DMS 273 (cell line): ENCODE results near the gene ARHGAP42.

Experiments
- DNase-seq: peaks from one replicate; lab custom pipeline; 2025; ENCODE audit not compliant: unreplicated experiment; lab: John Stamatoyannopoulos, UW

The ARHGAP42 gene

DNA sequence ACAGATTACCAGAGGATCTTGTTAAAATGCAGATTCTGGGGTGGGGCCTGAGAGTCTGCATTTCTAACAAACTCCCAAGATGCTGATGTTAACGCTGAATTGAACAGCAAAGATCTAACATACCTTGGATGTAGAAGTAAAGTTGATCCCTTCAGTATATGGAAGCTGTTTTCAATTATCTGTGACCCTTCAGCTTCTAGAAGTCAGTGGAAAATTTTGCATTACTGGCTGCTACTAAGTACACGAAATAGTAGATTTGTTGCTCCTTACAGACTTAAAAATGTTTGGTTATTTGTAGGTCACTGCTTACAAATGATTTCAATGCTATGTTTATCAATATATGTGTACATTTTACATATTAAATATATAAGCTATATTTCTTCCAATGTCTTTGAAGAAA, 107.4 kb downstream of the ARHGAP42 start:
- DNase-seq: no peak

DNA sequence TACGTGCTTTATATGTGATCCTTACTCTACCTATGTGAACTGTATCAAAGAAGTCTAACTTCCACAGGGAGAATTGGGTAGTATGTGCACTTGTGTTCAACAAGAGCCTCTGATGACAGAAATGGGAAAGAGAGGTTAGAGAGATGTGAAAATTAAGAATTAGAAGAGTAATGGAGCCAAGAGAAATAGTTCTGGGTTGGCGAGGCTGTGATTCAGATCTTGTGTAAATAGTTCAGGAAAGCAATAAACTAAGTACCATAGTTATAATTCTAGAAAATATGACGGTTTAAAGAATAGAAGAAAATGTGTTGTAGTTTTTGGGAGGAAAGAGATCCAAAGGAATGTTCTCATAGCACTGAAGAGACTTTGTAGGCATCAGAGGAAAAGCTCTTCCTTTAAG, 112.4 kb downstream of the ARHGAP42 start:
- no peak for DNase-seq

DNA sequence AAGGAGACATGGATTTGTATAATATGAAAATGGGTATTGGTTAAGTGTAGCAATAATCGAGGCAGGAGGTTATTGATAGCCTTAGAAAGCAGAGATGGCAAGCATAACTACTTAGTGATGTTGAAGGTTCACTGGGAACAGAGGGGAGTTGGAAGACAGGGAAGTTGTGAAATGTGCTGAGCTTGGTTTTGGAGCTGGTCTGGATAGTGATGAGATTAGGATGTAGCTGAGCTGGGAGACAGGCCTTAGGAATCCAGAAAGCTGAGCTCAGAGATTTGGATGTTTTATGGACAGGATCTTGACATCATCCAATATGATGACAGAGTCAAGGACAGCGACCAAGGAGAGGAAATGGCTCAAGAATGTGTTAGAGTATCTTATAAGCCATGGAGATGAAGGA, 113.1 kb downstream of the ARHGAP42 start:
- DNase-seq: no peak

DNA sequence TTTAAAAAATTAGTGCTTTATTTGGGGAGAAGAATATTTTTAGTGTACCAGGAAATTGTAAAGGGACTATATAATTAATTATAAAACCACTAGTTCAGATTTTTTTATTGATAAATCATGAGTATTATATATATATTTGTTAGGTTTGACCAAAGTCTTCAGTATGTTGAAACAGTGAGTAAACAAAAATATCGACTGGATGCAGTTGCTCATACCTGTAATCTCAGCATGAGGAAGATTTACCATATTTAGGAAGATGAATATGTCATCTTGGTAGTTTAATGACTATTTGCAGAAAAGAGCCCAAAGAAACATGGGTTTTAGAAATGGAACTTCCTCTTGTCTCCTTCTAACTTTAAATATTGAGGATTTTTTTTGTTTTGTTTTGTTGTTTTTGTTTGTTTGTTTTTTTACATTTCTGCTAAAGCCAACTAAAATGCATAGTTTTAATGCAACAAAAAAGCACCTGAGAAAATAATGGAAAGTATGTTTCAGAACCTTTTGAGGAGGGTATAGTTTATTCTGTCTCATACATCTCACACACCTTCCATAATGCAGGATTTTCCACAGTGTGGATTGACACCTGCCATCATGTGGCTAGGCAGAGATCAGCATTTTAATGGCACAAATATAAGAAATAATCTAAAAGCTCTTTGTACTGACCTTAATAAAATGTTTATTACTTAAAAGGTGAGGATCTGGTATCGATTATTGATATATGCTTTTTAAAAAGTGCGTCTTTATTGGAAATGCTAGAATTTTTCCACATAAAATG, 114.3 kb downstream of the ARHGAP42 start:
- no peak for DNase-seq

DNA sequence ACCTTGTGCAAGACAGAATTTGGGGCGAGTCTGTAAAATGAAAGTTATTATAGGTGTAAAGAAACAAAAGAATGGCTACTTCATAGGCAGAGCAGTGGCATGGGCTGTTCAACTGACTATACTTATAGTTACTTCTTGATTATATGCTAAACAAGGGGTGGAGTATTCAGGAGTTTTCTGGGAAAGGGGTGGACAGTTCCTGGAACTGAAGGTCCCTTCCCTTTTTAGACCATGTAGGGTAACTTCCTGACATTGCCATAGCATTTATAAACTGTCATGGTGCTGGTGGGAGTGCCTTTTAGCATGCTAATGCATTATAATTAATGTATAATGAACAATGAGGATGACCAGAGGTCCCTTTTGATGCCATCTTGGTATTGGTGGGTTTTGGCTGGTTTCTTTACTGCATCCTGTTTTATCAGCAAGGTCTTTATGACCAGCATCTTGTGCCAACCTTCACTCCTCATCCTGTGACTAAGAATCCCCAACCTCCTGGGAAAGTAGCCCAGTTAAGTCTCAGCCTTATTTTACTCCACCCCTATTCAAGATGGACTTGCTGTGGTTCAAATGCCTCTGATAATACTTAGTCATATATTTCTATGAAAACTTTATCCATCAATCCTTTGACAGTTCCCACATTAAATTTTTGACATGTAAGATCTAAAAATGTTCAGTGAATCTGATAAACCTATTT, 118.6 kb downstream of the ARHGAP42 start:
- DNase-seq: no peak

DNA sequence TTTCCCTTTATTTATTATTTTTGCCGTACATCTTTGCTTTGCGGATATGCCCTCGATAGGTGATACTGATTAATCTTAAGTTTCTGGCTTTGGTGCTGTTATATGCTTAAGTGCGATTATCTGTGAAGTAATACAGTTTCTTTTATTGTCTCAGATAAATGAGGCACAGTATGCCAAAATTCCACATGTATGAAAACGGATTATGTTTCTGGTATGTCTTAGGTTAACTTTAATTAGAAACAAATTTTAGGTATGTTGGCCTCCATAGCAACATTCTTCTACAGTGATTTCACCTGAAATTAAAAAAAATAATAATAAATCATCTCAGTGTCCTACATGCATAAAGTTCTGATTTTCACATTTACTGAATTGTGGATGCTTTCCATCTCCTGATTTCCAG, 119.2 kb downstream of the ARHGAP42 start:
- no peak for DNase-seq

DNA sequence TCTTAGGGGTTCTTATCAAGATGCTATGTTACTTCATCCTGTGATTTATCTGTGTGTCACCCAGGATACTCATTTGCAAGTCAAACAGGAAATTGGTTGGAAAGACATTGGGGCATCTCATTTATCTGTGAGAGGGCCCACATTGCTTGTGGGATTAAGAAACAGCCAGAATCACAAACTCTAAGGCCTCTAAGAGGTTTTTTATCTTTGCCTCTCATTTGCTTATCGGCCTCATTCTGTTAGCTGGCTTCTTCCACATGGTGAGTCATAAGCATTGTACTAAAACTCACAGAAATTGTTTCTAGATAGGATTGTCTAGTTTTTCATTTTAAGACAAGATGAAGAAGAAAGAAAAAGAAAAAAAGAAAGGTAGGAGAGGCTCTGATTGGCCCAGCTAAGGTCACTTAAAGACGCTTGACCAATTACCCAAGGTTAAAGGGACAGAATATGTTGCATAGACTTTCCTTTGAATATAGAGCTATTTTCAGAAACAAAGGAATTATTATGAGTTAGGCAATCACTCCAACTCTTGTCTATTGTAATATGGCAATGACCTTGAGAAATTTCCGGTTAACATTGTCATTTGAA, 121.9 kb downstream of the ARHGAP42 start:
- DNase-seq: peak; percentile 11

DNA sequence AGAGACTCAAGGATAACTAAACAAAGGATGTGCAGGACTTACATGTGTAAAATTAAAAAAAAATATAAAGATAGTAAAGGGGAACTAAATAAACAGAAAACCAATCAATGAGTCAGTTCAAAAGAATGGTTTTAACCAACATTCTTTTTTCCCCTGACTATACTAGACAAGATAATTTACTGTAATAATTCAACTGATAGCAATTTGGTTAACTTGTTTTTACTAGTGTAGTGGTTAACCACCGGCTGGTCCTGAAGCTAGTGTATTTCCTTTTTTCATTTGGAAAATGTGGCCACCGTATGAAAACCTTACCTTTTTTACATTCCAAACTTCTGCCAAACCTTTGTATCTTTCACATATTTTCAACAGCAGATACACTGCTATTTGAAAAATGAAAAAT, 123.1 kb downstream of the ARHGAP42 start:
- no peak for DNase-seq

DNA sequence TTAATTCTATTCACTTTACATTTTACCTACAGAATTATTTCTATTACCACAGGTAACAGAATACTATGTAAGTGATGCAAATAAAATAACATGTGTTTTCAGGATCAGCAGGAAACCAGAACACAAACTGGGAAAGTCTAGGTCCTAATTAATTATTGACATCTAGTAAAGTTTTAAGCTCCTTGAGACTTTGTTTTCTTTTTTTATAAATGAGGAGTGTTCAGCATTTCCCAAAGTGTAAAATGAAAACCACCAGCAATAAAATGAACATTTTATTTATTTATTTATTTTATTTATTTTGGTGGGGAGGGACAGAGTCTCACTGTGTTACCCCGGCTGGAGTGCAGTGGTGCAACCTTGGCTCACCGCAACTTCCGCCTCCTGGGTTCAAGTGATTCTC, 123.6 kb downstream of the ARHGAP42 start:
- no peak for DNase-seq

DNA sequence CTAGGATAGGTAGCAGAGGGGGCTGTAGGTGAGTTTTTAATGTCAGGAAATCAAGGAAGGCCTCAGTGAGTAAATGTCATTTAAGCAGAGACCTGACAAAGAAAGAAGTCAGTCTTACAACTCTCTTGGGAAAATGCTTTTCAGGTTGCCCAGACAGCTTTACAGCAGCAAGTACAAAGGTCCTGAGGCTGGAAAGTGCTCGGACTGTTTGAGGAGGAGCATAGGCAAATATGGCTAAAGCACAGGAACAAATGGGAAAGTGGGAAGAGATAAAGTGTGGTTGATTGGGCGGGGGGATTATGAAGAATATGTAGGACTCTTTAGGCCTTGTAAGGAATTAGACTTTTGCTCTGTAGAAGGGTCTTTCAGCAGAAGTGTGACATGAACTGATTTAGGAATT, 125.4 kb downstream of the ARHGAP42 start:
- no peak for DNase-seq

DNA sequence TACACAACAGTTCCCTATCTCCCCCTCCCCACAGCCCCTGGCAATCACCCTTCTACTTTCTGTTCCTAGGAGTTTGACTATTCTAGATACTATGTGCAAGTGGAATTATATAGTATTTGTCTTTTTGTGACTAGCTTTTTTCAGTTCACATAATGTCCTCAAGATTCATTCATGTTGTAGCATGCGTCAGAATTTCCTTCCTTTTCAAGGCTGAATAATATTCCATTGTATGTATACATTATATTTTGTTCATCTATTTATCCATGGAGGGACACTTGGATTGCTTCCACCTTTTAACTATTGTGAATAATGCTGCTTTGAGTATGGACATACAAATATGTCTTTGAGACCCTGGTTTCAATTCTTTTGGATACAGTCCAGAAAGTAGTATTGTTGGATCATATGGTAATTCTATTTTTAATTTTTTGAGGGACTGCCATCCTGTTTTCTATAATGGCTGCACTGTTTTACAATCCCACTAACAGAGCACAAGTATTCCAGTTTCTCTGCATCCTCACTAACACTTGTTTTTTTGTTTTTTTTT, 128.8 kb downstream of the ARHGAP42 start:
- DNase-seq: no peak

DNA sequence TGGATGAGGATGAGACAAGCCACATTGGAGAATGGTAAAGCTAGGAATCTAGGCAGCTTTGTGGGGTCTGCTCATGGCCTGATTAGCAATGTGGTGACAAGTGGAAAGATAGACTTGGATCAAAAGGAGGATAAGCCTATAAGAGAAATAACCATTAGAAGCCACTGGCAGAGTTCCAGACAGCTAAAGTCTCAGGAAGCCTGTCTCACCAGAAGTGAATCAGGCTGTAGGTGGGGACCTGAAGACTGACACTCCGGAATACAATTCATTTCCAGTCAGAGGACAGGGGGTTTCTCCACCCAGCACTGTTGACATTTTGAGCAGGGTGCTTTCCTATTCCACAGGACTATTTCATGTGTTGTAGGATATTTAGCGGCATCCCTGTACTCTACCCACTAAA, 129.7 kb downstream of the ARHGAP42 start:
- peak; percentile 7 for DNase-seq

DNA sequence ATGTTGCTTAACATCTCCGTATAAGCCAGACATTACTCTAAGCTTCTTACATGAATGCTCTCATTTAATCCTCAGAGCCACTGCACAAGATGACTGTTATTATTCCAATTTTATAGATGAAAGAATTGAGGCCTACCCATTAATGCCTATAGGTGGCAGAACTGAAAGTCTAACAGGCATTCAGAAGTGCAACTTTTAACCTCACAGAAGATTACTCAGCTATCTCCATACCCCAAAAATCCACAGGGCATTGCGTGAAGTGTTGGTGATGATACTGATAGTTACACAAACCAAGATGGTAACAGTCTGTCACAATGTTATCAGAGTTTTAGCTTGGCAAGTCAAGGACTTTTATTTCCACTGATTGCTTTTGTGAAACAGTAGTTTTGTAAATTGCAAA, 130.5 kb downstream of the ARHGAP42 start:
- DNase-seq: peak; percentile 1

DNA sequence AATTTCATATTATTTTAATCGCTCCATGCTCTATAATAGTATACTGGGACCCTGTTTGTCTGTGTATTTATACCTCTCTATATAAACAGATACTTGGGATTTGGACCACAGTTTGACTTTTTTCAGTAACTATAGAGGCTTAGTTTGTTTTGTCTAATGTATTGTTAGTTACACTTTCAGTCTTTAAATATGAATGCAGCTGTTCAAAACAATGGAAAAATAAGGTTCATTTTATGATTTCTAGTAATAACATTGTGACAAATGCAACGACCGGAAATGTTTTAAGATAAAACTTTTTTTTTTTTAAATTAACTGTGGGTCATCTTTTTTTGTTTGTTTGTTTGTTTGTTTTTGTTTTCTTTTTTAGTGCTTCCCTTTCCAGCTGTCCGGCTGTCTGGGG, 133.5 kb downstream of the ARHGAP42 start:
- DNase-seq: no peak

DNA sequence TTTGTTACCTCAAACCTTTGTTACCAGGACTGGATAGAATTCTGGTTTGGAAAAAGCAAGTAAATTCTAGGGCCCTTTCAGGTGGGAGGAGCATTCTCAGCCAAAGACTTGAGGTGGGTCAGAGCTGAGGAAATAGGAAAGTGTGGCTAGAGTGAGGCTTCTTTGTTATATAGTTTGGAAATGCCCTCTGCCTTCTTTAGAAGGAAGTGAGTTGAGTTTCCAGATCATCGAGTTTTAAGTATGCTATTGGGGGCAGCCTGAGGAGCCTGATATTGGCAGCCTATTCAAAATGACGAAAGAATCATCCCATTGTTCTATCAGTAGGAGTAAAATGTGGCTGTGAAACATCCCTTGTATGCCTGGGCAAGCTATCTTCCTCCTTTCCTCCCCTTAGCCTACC, 134.1 kb downstream of the ARHGAP42 start:
- DNase-seq: no peak

DNA sequence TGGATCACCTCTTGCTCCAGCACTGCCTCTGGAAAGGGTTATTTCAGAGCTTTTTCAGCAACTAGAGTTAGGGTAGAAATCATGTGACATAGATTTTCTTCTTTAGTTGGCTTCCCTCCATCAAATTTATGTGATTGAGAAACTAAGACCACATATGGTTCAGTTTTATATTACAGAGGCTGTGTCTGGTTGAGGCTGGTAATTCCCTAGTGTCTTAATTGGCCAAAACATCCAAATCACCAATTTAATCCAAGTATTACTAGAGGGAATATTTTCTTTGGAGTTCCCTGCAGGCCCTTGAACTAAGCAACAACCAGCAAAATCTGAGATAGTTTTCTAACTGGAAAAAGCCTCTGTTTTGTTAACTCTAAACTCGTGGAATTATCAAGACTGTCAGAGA, 136.3 kb downstream of the ARHGAP42 start:
- peak; percentile 78 for DNase-seq

DNA sequence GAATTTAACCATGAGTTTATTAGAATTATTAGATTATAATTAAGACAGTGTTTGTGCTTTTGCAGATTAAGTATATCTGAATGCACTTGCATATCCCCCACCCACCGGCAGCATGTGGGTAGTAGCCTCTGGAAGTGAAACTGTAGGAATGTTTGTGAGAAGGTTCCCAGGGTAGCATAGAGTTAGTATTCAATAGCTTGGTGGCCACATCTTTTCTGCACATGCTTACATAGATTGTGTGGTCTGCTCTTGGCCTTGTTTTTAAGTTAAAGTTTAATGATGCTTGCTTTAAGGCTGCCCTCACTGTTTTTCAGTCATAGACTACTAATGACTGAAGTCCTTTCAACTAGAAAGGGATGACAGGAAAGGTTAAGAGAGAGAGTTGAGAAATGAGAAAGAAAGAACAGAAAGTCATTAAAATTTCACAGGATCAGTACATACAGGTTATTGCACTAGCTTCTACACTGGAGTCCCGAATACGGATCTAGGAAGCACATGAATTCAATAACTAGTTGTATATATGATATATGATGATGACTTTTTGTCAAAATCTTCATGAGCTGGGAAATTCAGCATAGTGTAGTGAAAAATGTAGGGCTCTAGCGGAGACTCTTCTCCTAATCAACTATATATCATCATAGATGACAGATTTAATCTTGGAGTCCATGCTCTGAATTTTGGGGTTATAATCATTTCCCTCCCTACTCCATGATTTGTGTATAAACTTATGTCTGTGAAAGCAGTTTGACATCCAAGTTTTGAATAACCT, 137.1 kb downstream of the ARHGAP42 start:
- peak; percentile 51 for DNase-seq

DNA sequence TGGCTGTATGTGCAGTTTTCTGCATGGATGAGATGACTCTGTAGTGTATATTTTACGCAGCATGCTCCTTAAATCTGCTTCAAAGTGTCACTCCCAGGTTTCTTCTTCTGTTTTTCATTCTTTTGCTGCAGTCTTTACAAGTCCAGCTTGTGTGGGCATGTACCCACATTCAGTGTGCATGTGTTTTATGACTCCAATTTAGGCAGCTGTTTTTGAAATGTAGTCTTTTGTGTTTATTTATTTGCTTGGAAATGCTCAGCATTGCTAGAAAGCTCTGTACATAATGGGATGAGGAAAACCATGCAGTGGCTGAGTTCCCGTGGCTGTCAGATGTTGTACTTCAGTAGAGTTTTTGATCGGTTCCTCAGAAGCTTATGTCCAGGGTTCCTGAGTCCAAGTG, 138.5 kb downstream of the ARHGAP42 start:
- DNase-seq: peak; percentile 45

DNA sequence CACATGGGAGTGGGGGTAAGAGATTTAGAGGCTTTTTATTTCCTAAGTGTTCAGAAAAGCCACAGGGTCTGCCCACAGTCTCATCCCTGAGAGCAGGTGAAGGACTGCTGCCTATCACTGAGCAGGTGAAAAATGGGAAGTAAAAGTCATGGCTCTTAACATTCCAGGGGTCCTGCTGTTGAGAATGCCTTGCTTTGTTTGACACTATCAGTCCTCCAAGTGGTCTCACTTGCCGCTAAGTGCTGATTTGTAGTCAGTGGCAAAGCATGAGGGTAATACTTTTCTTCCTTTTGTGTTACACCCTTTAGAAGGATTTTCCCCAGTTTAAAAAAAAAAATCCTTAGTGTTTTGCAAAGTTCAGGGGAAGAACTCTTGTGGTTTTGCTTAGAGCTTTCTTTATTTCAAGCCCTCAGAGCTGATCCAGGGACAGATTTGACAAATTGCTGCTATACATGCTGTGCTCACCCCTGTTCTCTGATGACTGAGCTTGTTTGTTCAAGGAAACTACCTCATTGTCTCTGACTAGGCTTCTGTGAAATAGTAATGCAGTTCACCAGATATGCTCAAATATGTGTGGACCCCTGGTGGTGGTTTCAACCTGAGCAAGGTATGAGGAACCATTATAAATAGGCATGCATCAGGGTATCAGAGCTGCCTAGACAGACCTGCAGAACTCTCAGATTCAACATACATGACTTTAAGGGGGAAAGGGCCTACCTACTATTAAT, 141.0 kb downstream of the ARHGAP42 start:
- DNase-seq: peak; percentile 70

DNA sequence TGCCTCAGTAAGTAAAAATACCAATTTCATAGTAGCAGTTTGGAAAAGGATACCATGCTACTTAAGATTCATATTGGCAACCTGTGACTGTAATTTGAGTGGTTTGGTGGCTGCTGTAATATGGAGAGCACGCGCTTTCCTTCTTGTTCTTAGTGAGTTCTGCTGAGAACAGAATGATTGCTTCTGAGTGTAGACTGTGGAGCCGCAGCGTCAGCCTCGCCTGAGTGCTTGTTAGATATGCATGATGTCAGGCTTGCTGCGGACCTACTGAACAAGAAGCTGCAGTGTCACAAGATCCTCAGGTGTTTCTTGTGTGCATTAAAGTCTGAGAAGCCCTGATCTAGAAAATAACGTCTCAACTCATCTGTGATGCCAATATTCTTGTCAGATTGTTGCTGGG, 143.2 kb downstream of the ARHGAP42 start:
- peak; percentile 85 for DNase-seq
